ENCODE results near the gene CHN2. TPM values are rescaled to one million over a fixed set of nuclear protein-coding genes. Genes with fewer than 3 reads are reported as not detected.

The CHN2 gene
- total RNA-seq, 1 experiment from 2014 or later, result 2.1 TPM

- Histone ChIP-seq H3K4me1 (ENCODE audit: control insufficient read depth in 1 of 2, insufficient read depth in 2 of 2, low read length in 2 of 2) (no peaks in the 10 kb centered on the region), H4K20me1 (ENCODE audit: insufficient read depth) (no peaks in the 10 kb centered on the region), H3K9me2 (ENCODE audit: insufficient read depth) (no peaks in the 10 kb centered on the region), H3K79me2 (ENCODE audit: insufficient read depth, low read length) (no peaks in the 10 kb centered on the region), H3K27ac (ENCODE audit: low read depth, low read length) (no peak overlapping the region), H3K4me2 (ENCODE audit: low read length) (no peak overlapping the region), H3K9ac (ENCODE audit: low read length) (no peak overlapping the region), H3K27me3 (ENCODE audit: insufficient read depth, low read length) (no peaks in the 10 kb centered on the region), H3K4me3 (replicated peaks in 1 of 2; ENCODE audit: low read depth in 1 of 2, low read length in 2 of 2) (no peak overlapping the region), H3K9me3 (ENCODE audit: control insufficient read depth in 1 of 2, insufficient read depth in 1 of 2, low read depth in 1 of 2, low read length in 2 of 2) (no peaks in the 10 kb centered on the region), H2AFZ (ENCODE audit: low read depth, low read length, poor library complexity, severe bottlenecking) (no peak overlapping the region), H3K36me3 (ENCODE audit: control insufficient read depth in 1 of 2, insufficient read depth in 2 of 2, low read length in 2 of 2) (no peaks in the 10 kb centered on the region)
- ChIA-PET RAD21 (ENCODE audit: low non-redundant PET in 1 of 2, low total read pairs in 2 of 2, uncharacterized antibody in 2 of 2, unreplicated experiment in 2 of 2) (no interaction called here), CTCF (no interaction called here), POLR2A (no interaction called here)
- intact Hi-C loops (cut with micrococcal nuclease), result no loop called here
- TF ChIP-seq FOSL1 (IDR thresholded peaks at IDR 0.05; ENCODE audit: low read depth) (no peak), EGR1 (IDR thresholded peaks at IDR 0.05; ENCODE audit: low read depth) (no peak), ATF3 (IDR thresholded peaks at IDR 0.05) (no peak), JUND (IDR thresholded peaks at IDR 0.05) (no peak), SRF (IDR thresholded peaks at IDR 0.05; ENCODE audit: low read depth) (no peak), POLR2AphosphoS5 (IDR thresholded peaks at IDR 0.05; ENCODE audit: low read depth, low read length) (no peak), CEBPB (IDR thresholded peaks at IDR 0.05; ENCODE audit: low read depth) (no peak), CTCF (IDR thresholded peaks at IDR 0.05 in 2 of 3, conservative IDR thresholded peaks at IDR 0.05 in 1 of 3; ENCODE audit: borderline replicate concordance in 1 of 3, insufficient read depth in 1 of 3, low read depth in 2 of 3, low read length in 2 of 3) (no peak), REST (IDR thresholded peaks at IDR 0.05; ENCODE audit: low read depth) (no peak)
- no TSS peak for BruUV-seq (replicated peaks)
- ATAC-seq, result no peak
- no peak for DNase-seq (ENCODE audit: low read depth, low spot score)
Observed at GRCh38 chr7:29432721-29433120, 238.1 kb downstream of the CHN2 start.

Measured in HCT116 (cell line).